CD4-positive, alpha-beta T cell treated with Interleukin-17A for 4 hours (primary cell): ENCODE data around the gene PELI2.

Experiments used
- DNase-seq: peaks from one replicate; pipeline ENCODE4 v3.0.0-alpha.2; 2020; ENCODE audit warnings: mixed read lengths

Gene PELI2

DNA sequence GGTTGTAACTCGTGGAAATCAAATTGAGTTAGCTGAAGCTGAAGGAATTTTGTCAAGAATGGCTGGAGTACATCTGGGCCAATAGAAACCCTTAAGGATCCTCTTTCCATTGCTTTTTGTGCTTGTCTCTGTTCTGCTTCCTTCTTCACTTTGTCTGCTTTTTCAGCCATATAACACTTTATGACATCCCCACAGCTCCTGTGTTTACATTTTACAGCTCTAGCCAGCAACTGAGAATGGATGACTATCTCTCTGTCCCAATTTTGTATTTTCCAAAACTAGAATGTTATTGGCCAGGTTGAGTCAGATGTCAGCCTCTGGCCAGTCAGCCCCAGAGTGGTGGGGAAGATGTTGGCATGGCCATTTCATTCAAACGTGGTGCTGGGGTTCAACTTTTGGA, 57.6 kb downstream of the PELI2 start:
- no peak for DNase-seq

GRCh38 chr14:56176530-56176929, 58.3 kb downstream of the PELI2 start:
- no peak for DNase-seq

DNA sequence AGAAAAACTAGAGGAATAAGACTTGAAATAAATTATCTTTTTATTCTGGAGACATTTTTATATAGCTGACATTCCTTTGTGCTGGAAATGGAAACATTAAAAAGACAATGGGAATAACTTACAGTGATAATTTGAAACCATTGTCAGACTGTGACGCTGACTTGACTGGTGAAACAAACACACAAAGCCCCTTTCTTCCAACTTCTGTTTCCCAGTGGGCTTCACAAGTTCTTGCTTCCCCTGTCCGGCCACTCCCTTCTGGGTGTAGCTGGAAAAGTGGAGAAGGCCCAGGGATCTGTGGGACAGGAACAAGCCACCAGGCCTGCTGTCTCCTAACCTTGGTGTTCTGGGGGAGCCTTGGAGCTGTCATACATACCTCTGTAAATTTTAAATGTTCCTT, 58.8 kb downstream of the PELI2 start:
- no peak for DNase-seq

GRCh38 chr14:56180754-56181542, 62.7 kb downstream of the PELI2 start:
- DNase-seq, result no peak

DNA sequence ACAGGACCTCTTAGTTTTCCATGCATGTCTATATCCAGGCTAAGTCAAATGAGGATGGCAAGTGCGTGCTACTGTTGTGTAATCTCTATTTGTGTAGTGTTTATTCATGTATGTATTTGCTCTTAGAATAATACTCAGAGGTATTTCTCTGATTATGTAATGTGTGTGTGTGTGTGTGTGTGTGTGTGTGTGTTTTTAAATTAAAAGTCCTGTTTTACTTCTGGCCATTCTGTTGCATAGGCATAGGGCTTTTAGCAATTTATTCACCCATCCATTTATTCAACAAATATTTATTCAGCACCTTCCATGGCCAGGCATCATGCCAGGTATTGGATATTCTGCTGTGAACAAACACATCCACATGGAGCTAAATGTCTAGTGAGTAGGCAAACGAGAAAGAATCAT, 63.5 kb downstream of the PELI2 start:
- no peak for DNase-seq

DNA sequence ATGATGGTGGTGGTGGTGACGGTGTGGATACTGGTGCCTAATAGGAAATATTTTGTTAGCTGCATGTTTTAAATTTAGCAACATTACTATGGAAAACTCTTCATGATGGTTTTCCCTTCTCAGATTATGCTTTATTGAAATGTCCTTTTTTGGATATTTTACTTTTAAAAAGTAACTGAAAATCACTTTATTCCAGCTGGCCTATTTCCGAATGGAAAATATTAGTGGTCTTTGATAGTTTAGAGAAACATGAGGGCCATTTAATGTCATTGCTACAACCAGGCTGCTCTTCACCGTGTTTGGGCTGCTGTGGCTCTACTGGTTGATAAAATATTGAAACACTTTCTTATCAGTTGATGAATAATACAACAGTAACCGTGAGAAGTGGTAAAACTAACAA, 64.2 kb downstream of the PELI2 start:
- no peak for DNase-seq

DNA sequence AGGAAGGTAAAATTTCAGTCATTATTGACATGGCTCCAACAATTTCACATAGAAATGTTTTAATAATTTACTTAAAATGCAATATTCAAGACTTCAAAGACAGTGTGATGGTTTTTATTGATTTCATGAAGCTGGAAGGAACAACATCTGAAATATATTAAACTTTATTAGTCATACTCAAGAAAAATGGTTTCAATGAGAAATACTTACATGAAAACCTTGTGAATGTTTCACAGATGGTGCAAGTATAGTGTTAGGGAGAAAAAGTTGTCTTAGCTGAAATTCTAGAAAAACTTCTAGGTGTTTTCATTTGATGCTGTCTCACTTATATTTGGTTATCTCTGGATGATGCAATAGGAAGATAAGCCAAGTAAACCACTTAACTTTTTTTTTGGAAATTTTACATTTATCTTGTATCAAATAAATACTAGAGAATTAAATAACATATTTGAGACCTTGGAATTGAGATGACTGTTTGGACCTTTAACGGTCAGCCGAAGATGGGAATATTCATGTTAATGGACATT, 65.5 kb downstream of the PELI2 start:
- no peak for DNase-seq

DNA sequence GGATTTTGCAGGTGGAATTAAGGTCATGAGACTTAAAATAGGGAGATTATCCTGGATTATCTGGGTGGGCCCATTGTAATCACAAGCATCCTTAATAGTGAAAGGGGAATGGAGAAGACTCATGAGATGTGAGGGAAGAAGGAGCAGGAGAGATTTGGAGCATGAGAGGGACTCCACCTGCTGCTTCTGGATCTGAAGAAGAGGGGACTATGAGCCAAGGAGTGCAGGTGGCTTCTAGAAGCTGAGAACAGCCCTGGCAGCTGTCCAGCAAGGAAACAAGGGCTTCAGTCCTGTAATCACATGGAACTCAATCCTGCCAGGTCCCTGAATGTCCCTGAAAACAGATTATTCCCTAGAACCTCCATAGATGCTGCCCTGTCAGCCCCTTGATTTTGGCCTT, 67.8 kb downstream of the PELI2 start:
- DNase-seq, result no peak

DNA sequence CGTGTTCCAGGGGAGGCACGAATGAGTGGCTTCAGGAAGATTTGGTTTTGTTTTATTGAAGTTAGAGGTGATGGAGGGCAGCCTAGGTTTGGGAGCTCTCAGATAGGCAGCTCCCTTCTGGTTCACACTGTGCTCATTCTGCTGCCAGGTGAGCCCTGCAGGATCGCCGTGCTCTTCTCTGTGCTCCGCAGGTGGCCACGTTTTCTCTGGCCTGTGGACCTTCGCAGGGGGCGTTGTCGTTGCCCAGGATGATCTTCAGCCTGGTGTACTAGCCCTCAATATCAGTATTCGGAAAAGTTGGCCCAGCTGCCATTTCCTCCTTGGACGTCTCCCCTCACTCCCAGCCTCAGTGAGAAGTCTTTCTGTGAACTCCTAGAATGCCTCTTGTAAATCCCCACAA, 69.5 kb downstream of the PELI2 start:
- DNase-seq, result no peak

DNA sequence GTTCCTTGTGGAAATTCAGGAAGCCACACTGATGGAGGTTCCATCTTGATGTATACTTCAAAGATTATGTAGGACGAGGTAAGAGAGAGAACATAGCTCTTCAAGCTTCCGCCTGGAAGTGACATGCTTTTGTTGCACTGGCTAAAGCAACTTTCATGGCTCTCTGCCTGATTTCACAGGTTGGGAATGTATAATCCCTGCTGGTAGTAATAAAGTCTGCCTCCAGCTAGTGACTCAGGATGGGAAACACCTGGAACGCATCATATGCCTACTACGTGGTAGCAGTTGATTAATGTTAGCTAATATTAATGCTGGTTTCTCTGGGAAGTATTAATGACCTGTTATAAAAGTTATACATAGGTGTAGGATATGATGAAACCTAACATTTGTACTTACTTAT, 71.1 kb downstream of the PELI2 start:
- no peak for DNase-seq

GRCh38 chr14:56193347-56193746, 75.1 kb downstream of the PELI2 start:
- no peak for DNase-seq

GRCh38 chr14:56194042-56194441, 75.8 kb downstream of the PELI2 start:
- peak; percentile 12 for DNase-seq

DNA sequence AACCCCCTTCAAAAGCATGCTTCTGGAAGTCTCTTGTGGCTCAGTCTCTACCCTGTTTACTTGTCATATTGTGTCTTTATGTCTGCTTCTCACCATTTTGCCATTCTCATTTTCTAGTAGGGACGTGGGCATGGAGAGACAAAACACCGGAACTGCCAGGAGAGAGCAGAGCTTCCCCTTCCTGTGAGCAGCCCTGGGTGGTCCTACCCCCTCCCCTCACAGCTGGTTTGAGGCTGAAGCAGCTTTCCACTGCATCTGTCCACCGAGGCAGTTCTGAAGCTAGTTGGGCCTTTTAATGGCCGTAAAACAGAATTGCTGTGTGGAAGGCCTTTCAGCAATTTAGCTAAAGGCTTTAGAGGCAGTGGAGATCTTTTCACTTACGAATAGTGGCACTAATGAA, 77.0 kb downstream of the PELI2 start:
- DNase-seq, result no peak

DNA sequence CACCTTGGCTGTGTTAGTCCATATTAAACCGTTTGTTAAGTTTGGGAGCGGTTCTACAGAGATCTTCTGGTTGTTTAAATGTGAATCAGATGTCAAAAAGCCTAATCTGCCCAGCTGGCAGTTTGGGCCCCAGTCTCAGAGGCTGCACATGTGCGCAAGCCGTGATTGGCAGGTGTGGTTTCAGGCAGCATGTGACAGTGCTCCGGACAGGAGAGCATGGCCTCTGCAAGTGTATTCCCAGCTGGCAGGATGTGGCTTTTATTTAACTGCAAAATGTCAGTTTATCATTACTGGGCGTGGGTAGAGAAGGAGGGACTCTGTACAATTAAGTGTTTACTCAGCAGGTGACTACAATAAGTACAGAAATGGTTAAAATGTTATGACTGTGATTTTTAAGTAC, 77.5 kb downstream of the PELI2 start:
- DNase-seq, result peak; percentile 17

DNA sequence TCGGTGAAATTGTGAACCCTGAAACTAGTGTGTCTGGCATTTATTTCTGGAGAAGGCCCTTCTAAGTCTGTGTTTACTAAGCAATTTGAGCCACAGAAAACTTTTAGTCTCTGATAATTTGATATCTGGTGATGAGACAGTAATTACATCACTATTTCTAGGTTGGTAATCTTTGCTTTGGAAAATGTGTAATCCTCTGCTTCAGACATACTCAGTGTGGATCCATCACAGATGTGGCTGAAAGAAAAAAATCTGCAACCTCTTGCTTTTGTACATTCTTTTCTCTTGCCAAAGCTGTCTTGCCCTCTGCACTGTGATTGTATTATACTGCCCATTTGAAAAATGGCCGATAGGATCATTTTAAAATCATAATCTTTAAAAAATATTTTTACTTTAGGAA, 78.1 kb downstream of the PELI2 start:
- no peak for DNase-seq

- no peak for DNase-seq
Measured at GRCh38 chr14:56197150-56197549, 78.9 kb downstream of the PELI2 start.

DNA sequence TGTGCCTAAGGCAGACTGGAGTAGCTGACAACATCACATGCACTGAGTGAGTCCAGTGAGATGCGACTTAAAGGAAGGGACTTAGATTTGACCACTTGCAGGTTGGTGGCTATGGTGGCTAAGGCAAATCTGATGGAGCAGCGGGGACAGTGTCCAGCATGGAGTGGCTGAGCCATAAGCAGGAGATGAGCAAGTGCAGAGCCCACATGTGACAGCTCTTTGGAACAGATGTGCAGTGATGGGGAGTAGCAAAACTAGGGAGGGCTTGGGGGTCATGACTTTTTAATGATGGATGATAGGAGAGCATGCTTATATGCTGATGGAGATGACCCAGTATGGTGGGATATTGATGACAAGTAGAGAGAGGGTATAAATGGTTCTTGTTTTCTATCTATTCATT, 80.2 kb downstream of the PELI2 start:
- DNase-seq, result no peak

DNA sequence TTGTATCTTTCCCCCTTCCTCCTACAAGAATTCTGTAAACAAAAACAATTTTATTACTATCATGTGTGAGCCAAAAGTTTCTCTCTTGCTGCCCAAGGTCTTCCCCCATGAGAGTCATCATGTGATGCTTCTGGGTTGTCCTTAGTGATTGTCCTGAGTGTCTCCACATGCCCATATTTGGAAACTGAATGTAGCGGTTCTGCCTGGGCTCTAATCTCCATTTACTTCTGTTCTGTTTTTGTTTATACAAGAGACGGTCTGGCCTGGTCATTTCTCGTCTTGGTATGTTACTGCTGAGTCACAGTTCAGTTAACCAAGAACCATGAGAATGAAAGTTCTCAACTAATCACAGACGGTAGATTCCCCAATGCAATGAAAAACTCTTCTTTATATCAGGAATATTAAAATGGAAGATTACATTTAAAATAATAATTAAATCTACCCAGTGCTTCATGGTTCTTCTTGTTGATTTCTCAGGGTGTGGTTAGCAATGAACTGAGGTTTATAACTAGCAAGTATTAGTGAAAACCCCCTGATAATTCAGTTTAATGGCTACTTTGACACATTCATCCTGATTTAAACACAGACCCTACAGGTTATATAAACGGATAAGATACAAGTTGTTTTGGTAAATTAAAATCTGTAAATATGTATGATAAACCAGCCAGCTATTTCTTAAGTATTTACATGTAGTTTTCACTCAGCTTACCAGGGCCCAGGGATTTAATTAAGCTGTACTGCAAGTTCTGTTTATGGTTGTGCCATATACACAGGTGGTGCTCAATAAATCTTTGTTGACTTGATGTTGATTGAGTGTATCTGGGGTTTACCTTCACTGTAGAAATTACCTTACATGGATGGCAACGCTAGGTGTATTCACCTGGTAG, 81.1 kb downstream of the PELI2 start:
- no peak for DNase-seq

GRCh38 chr14:56199982-56200577, 81.9 kb downstream of the PELI2 start:
- no peak for DNase-seq

- DNase-seq, result no peak
Measured at GRCh38 chr14:56202256-56202655, 84.0 kb downstream of the PELI2 start.

DNA sequence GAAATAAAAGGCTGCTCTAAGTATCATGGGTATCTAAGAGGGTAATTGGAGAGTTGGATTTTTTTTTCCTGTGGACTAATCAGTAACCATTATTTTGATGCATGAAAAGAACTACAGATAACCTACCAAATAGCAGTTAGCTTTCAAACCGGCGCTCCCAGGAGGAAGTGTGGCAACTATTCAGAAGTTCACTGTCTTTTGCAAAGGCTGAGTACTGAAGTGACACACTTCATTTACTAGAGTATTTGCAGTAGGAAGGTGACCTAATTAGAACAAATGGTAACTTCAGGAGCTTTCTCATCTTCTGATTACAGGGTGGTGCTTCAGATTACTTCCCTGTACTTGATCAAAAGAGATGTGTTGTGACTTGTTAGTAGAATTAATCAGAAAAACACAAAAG, 87.7 kb downstream of the PELI2 start:
- no peak for DNase-seq

DNA sequence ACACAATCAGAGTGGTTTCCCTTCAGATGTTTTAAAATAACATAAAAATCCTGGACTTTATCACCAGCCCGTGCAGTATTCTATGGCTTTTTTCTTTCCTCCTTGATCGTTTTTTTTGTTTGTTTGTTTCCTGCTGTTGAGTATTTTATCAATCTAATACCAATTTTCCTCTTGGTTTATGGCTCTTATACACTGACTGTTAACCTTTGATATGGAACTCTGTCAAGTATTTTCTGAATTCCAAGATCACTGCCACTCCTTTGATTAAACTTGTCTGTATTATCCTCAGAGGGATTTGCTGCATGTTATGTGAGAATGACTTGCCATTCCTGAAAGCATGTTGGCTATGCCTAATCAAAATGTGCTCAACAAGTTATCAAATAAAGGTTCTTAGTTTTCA, 88.4 kb downstream of the PELI2 start:
- no peak for DNase-seq

DNA sequence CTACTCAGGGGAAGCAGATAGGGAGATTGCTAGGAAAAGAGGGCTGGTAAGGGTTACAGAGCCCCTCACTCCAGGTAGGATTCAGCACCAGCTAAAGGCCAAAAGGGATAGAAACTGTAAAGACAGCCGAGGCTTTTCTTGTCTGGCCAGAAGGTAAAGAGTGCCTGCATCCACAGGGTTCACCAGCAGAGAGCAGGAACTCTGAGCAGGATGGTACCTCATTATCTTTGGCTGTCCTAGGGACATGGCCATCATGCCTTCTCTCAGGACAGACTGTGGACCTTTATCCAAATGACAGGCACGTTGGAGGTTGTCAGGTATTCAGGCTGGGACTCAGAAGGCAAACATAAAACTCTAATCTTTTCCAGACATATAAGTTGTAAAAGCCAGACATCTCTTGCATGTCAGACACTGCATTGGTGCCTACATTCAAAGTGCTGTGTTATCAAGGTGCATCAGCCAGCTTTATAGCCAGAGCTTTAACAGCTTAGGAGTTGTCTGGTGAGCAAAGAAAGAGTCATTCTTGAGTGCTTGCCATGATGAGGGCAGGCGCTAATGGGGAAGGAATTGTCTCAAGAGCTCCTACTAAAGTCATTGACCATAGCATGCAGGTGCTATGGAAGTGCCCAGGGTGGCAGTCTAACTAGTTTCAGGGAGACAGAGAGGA, 89.5 kb downstream of the PELI2 start:
- DNase-seq, result no peak
